Liver (tissue), 9 donors: ENCODE measurements around the gene TCF7L2. TPM values are rescaled to one million over a fixed set of nuclear protein-coding genes. Genes with fewer than 3 reads are reported as not detected.
"Not testable (repeated sequence)": the region's sequence is repeated elsewhere in the genome, so short reads cannot be mapped to it uniquely, and the experiment has no call there.

Experiments used
- DNase-seq: peaks from one replicate; pipeline ENCODE4 v3.0.0-alpha.2; 2017; ENCODE audit warnings: low spot score
- H3K27ac ChIP-seq, 2 donors: one replicate each; pipeline ENCODE4 v1.7.0; 2013; ENCODE audit warnings: inconsistent platforms in 2 of 2, low read length in 2 of 2, control low read depth in 1 of 2, low read depth in 1 of 2, mild to moderate bottlenecking in 1 of 2
- H3K27me3 ChIP-seq, 4 donors: one replicate each; pipeline versions ENCODE4 v1.6.1 to v1.7.0; 2013; ENCODE audit warnings: low read length in 3 of 4, inconsistent platforms in 1 of 4, mild to moderate bottlenecking in 1 of 4, moderate library complexity in 1 of 4; ENCODE audit not compliant: control insufficient read depth in 4 of 4, insufficient read depth in 4 of 4
- H3K36me3 ChIP-seq, 4 donors: one replicate each; pipeline versions ENCODE4 v1.6.1 to v1.7.0; 2013; ENCODE audit warnings: low read length in 3 of 4, mild to moderate bottlenecking in 3 of 4, low read depth in 1 of 4, moderate library complexity in 1 of 4; ENCODE audit not compliant: control insufficient read depth in 4 of 4, insufficient read depth in 3 of 4
- H3K4me1 ChIP-seq, 4 donors: one replicate each; pipeline versions ENCODE4 v1.6.1 to v1.7.0; 2013; ENCODE audit warnings: low read length in 3 of 4, mild to moderate bottlenecking in 3 of 4, moderate library complexity in 1 of 4; ENCODE audit not compliant: control insufficient read depth in 4 of 4, insufficient read depth in 4 of 4
- H3K4me3 ChIP-seq, 3 donors: one replicate each; pipeline versions ENCODE4 v1.6.1 to v1.7.0; 2013; ENCODE audit warnings: low read length in 3 of 3, control low read depth in 1 of 3, low read depth in 1 of 3, mild to moderate bottlenecking in 1 of 3
- H3K9ac ChIP-seq, 2 donors: one replicate each; pipeline ENCODE4 v1.7.0; 2013; ENCODE audit warnings: low read length in 2 of 2, mild to moderate bottlenecking in 2 of 2, moderate library complexity in 2 of 2, control low read depth in 1 of 2, low read depth in 1 of 2
- H3K9me3 ChIP-seq, 4 donors: one replicate each; pipeline versions ENCODE4 v1.6.1 to v1.7.0; 2013; ENCODE audit warnings: low read length in 3 of 4; ENCODE audit not compliant: control insufficient read depth in 4 of 4
- EGR1 ChIP-seq, 2 donors: IDR thresholded peaks; 2 replicates each; pipeline ENCODE4 v1.6.1; 2016 to 2018; ENCODE audit warnings: antibody characterized with exemption in 2 of 2, low read depth in 2 of 2
- FOXA1 ChIP-seq: IDR thresholded peaks from 2 replicates; pipeline ENCODE4 v1.6.1; 2016; ENCODE audit warnings: antibody characterized with exemption
- GABPA ChIP-seq, 2 donors: IDR thresholded peaks in 1 of 2; conservative IDR thresholded peaks in 1 of 2; 2 replicates each; pipeline ENCODE4 v1.6.1; 2016; ENCODE audit warnings: antibody characterized with exemption in 2 of 2, mild to moderate bottlenecking in 1 of 2, moderate library complexity in 1 of 2
- HNF4A ChIP-seq, 2 donors: conservative IDR thresholded peaks; 2 replicates each; pipeline ENCODE4 v1.6.1; 2016; ENCODE audit warnings: antibody characterized with exemption in 2 of 2, mild to moderate bottlenecking in 2 of 2
- HNF4G ChIP-seq: IDR thresholded peaks from 2 replicates; pipeline ENCODE4 v1.6.1; 2016; ENCODE audit warnings: antibody characterized with exemption
- JUND ChIP-seq, 2 donors: IDR thresholded peaks; 2 replicates each; pipeline ENCODE4 v1.6.1; 2016; ENCODE audit warnings: antibody characterized with exemption in 2 of 2
- NR2F2 ChIP-seq: IDR thresholded peaks from 2 replicates; pipeline ENCODE4 v1.6.1; 2016; ENCODE audit warnings: antibody characterized with exemption
- RAD21 ChIP-seq, 2 donors: IDR thresholded peaks; 2 replicates each; pipeline ENCODE4 v1.6.1; 2016; ENCODE audit warnings: antibody characterized with exemption in 2 of 2, mild to moderate bottlenecking in 2 of 2
- SP1 ChIP-seq: IDR thresholded peaks from 2 replicates; pipeline ENCODE4 v1.6.1; 2018; ENCODE audit warnings: antibody characterized with exemption, mild to moderate bottlenecking
- TAF1 ChIP-seq: conservative IDR thresholded peaks from 2 replicates; pipeline ENCODE4 v1.6.1; 2016; ENCODE audit warnings: antibody characterized with exemption, mild to moderate bottlenecking
- WGBS: extraction: QIAGEN DNeasy Blood & Tissue Kit; methylation state at CpG from one replicate; pipeline ENCODE4 v1.1.7; 2013; 5-methylcytosine and 5-hydroxymethylcytosine counted together
- polyA plus RNA-seq, 2 donors: library from polyadenylated mRNA; stranded (reverse) in 1 of 2; unstranded in 1 of 2; fragments of 200-250 nt in 1 of 2; fragments of >200 nt in 1 of 2; fragmentation: Nextera tagmentation in 1 of 2; extraction: Ambion mirVana in 1 of 2; gene quantifications; one replicate each; pipeline versions ENCODE4 v1.2.1 to v1.2.3, GENCODE V29; 2013 to 2015
- total RNA-seq, 2 donors: library from RNA; depleted of rRNA; stranded (reverse); fragments of >200 nt; gene quantifications; one replicate each; pipeline ENCODE4 v1.2.3, GENCODE V29; 2014
- TF ChIP-seq, protein P1 (sequence below): IDR thresholded peaks from 2 replicates; pipeline ENCODE4 v1.6.1; 2016; ENCODE audit warnings: antibody characterized with exemption, mild to moderate bottlenecking
- TF ChIP-seq, protein P2 (sequence below): IDR thresholded peaks from 2 replicates; pipeline ENCODE4 v1.6.1; 2016; ENCODE audit warnings: antibody characterized with exemption
- donor health status: healthy.
- donor health status: healthy.
- donor health status: healthy.
- donor health status: healthy.
- donor health status: healthy.

The TCF7L2 gene
- total and polyA plus RNA-seq, 4 donors, result 4.9 to 18.0 (median 8.3) TPM

DNA sequence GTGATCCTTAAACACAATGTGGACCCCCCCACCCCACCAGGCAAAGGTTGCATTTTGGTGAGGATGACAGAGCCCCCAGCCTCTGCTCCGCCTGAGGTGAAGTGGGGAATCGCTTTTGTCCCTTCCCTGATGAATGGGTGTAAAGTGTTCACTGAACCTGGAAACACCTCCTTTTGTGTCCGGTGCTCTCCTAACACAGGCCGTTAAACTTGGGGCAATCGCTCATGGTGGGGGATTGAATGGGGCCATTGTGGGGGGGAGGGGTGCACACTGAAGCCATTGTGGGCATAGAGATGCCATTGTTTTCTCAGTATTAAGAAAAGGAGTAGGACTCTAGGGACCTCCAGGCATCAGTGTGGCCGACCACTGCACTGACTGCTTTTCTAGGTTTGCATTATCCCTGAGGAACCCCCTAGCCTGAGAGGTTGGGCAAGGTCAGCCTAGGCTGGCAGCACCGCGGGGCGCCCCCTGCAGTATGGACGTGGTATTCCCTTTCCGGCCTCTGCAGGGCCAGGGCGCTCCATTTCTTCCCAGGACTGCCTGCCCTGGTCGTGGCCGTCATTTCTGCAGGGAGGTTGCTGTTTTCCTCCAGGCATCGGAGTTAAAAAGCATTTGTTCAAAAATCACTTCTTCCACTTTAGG, 158.3 kb downstream of the TCF7L2 start:
- H3K9me3 ChIP-seq, result no peaks in the 10 kb centered on the region
- H3K4me1 ChIP-seq, result peaks cover 5 to 42% (median 20%) of the 10 kb centered on the region in 4 donors
- no peak overlapping the region for H3K27ac ChIP-seq
- DNase-seq, result peak; percentile 71
- no peaks in the 10 kb centered on the region for H3K27me3 ChIP-seq
- TF ChIP-seq RAD21 (IDR thresholded peaks at IDR 0.05), result peak in 1 of 2 donors; percentile 47
- TF ChIP-seq GABPA (IDR thresholded peaks at IDR 0.05 in 1 of 2, conservative IDR thresholded peaks at IDR 0.05 in 1 of 2), result no peak
- TF ChIP-seq HNF4A (conservative IDR thresholded peaks at IDR 0.05), result no peak
- TF ChIP-seq, protein P1, sequence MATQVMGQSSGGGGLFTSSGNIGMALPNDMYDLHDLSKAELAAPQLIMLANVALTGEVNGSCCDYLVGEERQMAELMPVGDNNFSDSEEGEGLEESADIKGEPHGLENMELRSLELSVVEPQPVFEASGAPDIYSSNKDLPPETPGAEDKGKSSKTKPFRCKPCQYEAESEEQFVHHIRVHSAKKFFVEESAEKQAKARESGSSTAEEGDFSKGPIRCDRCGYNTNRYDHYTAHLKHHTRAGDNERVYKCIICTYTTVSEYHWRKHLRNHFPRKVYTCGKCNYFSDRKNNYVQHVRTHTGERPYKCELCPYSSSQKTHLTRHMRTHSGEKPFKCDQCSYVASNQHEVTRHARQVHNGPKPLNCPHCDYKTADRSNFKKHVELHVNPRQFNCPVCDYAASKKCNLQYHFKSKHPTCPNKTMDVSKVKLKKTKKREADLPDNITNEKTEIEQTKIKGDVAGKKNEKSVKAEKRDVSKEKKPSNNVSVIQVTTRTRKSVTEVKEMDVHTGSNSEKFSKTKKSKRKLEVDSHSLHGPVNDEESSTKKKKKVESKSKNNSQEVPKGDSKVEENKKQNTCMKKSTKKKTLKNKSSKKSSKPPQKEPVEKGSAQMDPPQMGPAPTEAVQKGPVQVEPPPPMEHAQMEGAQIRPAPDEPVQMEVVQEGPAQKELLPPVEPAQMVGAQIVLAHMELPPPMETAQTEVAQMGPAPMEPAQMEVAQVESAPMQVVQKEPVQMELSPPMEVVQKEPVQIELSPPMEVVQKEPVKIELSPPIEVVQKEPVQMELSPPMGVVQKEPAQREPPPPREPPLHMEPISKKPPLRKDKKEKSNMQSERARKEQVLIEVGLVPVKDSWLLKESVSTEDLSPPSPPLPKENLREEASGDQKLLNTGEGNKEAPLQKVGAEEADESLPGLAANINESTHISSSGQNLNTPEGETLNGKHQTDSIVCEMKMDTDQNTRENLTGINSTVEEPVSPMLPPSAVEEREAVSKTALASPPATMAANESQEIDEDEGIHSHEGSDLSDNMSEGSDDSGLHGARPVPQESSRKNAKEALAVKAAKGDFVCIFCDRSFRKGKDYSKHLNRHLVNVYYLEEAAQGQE, result no peak
- no peak for TF ChIP-seq JUND (IDR thresholded peaks at IDR 0.05)
- no peaks in the 10 kb centered on the region for H3K36me3 ChIP-seq
- H3K9ac ChIP-seq, result no peak overlapping the region
- WGBS, result 84% methylated on average over 15 of the region's 15 CpGs
- H3K4me3 ChIP-seq, result no peak overlapping the region

DNA sequence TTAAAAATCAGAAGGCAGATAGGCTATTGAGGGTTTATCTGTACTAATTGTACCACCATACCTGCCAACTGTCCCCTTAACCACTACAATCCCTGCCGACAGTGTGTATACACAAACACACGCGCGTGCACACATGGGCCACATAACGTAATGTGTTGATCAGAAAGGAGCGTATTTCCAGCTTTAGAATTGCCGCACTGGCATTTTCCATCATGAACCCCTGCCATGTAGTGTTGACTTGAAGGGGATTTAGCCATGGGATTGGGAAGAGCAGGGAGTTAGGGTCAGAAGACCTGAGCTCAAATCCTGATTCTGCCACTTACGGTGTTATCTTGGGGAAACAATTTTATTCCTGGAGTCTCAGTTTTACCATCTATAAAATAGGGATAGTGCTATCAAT, 158.9 kb downstream of the TCF7L2 start:
- no peaks in the 10 kb centered on the region for H3K36me3 ChIP-seq
- no peak overlapping the region for H3K27ac ChIP-seq
- no peak overlapping the region for H3K9ac ChIP-seq
- H3K4me3 ChIP-seq, result no peak overlapping the region
- WGBS, result 97% methylated on average over 8 of the region's 8 CpGs
- no peaks in the 10 kb centered on the region for H3K9me3 ChIP-seq
- H3K27me3 ChIP-seq, result no peaks in the 10 kb centered on the region
- H3K4me1 ChIP-seq, result peaks cover 5 to 47% (median 26%) of the 10 kb centered on the region in 4 donors
- DNase-seq, result no peak
- TF ChIP-seq NR2F2 (no peak), FOXA1 (no peak), EGR1 (IDR thresholded peaks at IDR 0.05; ENCODE audit: low read depth in 2 of 2) (no peak), SP1 (no peak), GABPA (IDR thresholded peaks at IDR 0.05 in 1 of 2, conservative IDR thresholded peaks at IDR 0.05 in 1 of 2) (no peak), HNF4G (no peak), TAF1 (no peak)
- TF ChIP-seq, protein P2, sequence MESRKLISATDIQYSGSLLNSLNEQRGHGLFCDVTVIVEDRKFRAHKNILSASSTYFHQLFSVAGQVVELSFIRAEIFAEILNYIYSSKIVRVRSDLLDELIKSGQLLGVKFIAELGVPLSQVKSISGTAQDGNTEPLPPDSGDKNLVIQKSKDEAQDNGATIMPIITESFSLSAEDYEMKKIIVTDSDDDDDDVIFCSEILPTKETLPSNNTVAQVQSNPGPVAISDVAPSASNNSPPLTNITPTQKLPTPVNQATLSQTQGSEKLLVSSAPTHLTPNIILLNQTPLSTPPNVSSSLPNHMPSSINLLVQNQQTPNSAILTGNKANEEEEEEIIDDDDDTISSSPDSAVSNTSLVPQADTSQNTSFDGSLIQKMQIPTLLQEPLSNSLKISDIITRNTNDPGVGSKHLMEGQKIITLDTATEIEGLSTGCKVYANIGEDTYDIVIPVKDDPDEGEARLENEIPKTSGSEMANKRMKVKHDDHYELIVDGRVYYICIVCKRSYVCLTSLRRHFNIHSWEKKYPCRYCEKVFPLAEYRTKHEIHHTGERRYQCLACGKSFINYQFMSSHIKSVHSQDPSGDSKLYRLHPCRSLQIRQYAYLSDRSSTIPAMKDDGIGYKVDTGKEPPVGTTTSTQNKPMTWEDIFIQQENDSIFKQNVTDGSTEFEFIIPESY, result no peak

DNA sequence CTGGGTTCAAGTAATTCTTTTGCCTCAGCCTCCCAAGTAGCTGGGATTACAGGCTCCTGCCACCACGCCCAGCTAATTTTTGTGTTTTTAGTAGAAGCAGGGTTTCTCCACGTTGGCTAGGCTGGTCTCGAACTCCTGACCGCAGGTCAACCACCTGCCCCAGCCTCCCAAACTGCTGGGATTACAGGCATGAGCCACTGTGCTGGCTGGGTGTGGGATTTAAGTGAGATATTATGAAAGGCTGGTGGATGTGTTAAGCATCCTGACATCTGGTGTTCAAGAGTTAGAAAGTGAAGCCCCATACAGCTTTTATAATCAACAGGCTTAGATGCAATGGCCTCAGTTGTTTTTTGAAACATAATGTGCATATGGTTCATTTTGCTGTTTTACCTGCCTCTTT, 159.4 kb downstream of the TCF7L2 start:
- H3K4me1 ChIP-seq, result peaks cover 5 to 52% (median 31%) of the 10 kb centered on the region in 4 donors
- not testable (repeated sequence) for H3K4me3 ChIP-seq, H3K9ac ChIP-seq, H3K27ac ChIP-seq, H3K9me3 ChIP-seq, H3K36me3 ChIP-seq, DNase-seq, H3K27me3 ChIP-seq
- WGBS, result 92% methylated on average over 4 of the region's 4 CpGs
